NCI-H2107 treated with DMSO at 0.1 percent for 48 hours (cell line): ENCODE results near the gene PRODH2.
A peak's percentile ranks its signal among the peaks of the same experiment; 100 is the strongest.
"Not testable (repeated sequence)": the region's sequence is repeated elsewhere in the genome, so short reads cannot be mapped to it uniquely, and the experiment has no call there.

Source experiments
- DNase-seq: peaks from one replicate; lab custom pipeline; 2025; ENCODE audit not compliant: unreplicated experiment; lab: John Stamatoyannopoulos, UW

Gene PRODH2

GRCh38 chr19:35797663-35798062 is 15.0 kb downstream of the PRODH2 start:
- DNase-seq = no peak

- DNase-seq = no peak
Measured at GRCh38 chr19:35796645-35797542, 15.8 kb downstream of the PRODH2 start.

- DNase-seq = not testable (repeated sequence)
Measured at GRCh38 chr19:35795564-35795963, 17.1 kb downstream of the PRODH2 start.

GRCh38 chr19:35793381-35794165 is 19.1 kb downstream of the PRODH2 start:
- no peak for DNase-seq

GRCh38 chr19:35792888-35793287 is 19.8 kb downstream of the PRODH2 start:
- no peak for DNase-seq

GRCh38 chr19:35792312-35792711 is 20.3 kb downstream of the PRODH2 start:
- no peak for DNase-seq

GRCh38 chr19:35791814-35792279 is 20.8 kb downstream of the PRODH2 start:
- no peak for DNase-seq

- peak; percentile 24 for DNase-seq
Measured at GRCh38 chr19:35790981-35791813, 21.4 kb downstream of the PRODH2 start.

- DNase-seq = no peak
Measured at GRCh38 chr19:35789978-35790944, 22.4 kb downstream of the PRODH2 start.

- no peak for DNase-seq
Measured at GRCh38 chr19:35789195-35789977, 23.3 kb downstream of the PRODH2 start.

GRCh38 chr19:35788205-35788960 is 24.3 kb downstream of the PRODH2 start:
- DNase-seq = no peak

- no peak for DNase-seq
Measured at GRCh38 chr19:35787227-35787799, 25.3 kb downstream of the PRODH2 start.

- DNase-seq = no peak
Measured at GRCh38 chr19:35786299-35787160, 26.1 kb downstream of the PRODH2 start.

- no peak for DNase-seq
Measured at GRCh38 chr19:35785339-35785627, 27.4 kb downstream of the PRODH2 start.

GRCh38 chr19:35784503-35785338 is 27.9 kb downstream of the PRODH2 start:
- DNase-seq = no peak
